ENCODE data around the gene GNLY. TPM values are rescaled to one million over a fixed set of nuclear protein-coding genes. Genes with fewer than 3 reads are reported as not detected.

The GNLY gene
- total and polyA plus RNA-seq, 2 of the 13 experiments (the other 11 are each of a cell fraction or from before 2014, with no cell fraction given) = not detected

DNA sequence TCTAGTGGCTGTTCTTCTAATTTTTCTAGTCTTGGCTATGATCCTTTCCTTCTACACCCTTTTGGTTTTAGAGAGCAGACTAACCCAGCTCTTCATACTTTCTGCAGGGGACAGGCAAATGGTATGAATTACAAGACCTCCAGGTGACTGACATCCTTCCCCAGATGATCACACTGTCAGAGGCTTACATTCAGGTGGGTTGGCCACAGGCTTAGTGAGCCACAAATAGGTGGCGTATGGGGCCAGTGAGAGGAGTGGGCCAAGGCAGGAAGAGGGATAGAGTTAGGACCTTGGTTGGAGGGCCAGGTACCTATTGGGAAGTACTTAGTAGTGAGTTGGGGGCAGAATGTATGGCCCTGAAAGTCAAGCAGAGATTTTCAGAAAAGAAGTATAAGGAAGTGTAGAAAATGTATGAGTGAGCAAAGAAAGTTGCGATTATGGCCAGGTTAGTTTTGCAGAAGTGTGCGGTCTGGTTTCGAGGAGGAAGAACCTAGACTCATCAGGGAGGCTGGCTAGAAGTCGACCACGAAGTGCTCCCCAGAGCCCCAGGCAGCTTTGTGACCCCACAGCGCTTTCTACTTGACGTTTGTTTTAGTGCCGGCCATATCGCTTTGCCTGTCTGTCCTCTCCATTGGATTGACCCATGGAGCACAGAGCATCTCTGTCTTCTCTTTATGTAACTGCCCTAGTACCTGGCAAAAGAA is 46.2 kb upstream of the GNLY start:
- intact Hi-C loops (cut with micrococcal nuclease; ENCODE audit: unreplicated experiment) (no loop called here), in situ Hi-C loops (cut with HindIII; ENCODE audit: extremely low pct_ligation_motif_present, low pct_unique_long_range_greater_than_20kb) (no loop called here)
- ATAC-seq = no peak
- POLR2A ChIA-PET = interaction anchor here (0.6 kb wide), 1 partner anchor 40 kb away, joined by 3 read pairs; no protein-coding TSS in a partner anchor
- no peaks in the 10 kb centered on the region for H4K20me1 ChIP-seq (ENCODE audit: insufficient read depth, low read length)
- no peak for FAIRE-seq
- no peaks in the 10 kb centered on the region for H3K79me2 ChIP-seq (ENCODE audit: insufficient read depth, low read length)
- no peak for DNase-seq (ENCODE audit: low spot score)
- no peaks in the 10 kb centered on the region for H3K4me1 ChIP-seq (ENCODE audit: insufficient read depth, low read length)
- CTCF ChIA-PET (ENCODE audit: low intra/inter-chr PET ratio, low total read pairs) = interaction anchor here (0.8 kb wide), 1 partner anchor 59 kb away, joined by 3 read pairs; no protein-coding TSS in a partner anchor
- no peak overlapping the region for H3K9ac ChIP-seq (ENCODE audit: insufficient read depth, low read depth, low read length)
- no peak overlapping the region for H3K27ac ChIP-seq (ENCODE audit: extremely low read length, insufficient read depth, low read length)
- peaks cover 37 to 89% of the 10 kb centered on the region in 2 experiments for H3K36me3 ChIP-seq (replicated peaks in 1 of 2; ENCODE audit: control insufficient read depth in 1 of 2, insufficient read depth in 2 of 2, low read length in 2 of 2)
- no peak for TF ChIP-seq HOXA9 (CRISPR knock-in tag; IDR thresholded peaks at IDR 0.05; ENCODE audit: borderline replicate concordance)
- H3K27me3 ChIP-seq (ENCODE audit: control insufficient read depth in 1 of 2, insufficient read depth in 2 of 2, low read length in 2 of 2) = no peaks in the 10 kb centered on the region
- H3K4me3 ChIP-seq (replicated peaks in 1 of 3; ENCODE audit: insufficient read depth in 1 of 3, low read depth in 2 of 3, low read length in 3 of 3) = no peak overlapping the region
- no peak overlapping the region for H2AFZ ChIP-seq (ENCODE audit: low read length)
- H3K4me2 ChIP-seq (ENCODE audit: low read depth, low read length) = no peak overlapping the region
- 96% methylated on average over 10 of the region's 10 CpGs for WGBS (ENCODE audit: low lambda C conversion rate)
- H3K9me3 ChIP-seq (ENCODE audit: low read length) = no peaks in the 10 kb centered on the region
- BruUV-seq (replicated peaks) = no TSS peak

DNA sequence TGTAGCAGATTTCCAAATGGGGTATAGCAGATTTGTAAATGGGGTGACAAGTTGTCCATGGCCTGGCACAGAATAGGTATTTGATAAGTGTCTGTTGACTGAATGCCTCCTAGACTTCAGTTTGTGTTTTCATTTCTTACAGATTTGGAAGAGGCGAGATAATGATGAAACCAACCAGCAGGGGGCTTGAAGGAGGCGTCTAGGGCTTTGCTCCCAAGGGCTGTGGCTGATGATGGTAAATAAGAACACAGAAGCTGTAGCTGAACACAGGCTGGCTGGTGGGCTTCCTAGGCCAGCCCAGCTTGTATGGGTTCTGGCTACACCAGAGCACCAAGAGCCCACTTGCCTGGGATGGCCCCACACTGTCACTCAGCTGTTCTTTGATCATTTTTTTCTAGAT is 45.5 kb upstream of the GNLY start:
- BruUV-seq (replicated peaks) = no TSS peak

More for the DNA sequence above, 45.5 kb upstream of the GNLY start:
- Histone ChIP-seq H3K79me2 (ENCODE audit: insufficient read depth, low read length) (no peaks in the 10 kb centered on the region), H3K27ac (ENCODE audit: extremely low read length, insufficient read depth, low read length) (no peak overlapping the region), H3K27me3 (ENCODE audit: control insufficient read depth in 1 of 2, insufficient read depth in 2 of 2, low read length in 2 of 2) (no peaks in the 10 kb centered on the region), H2AFZ (ENCODE audit: low read length) (no peak overlapping the region), H3K9me3 (ENCODE audit: low read length) (no peaks in the 10 kb centered on the region), H3K4me1 (ENCODE audit: insufficient read depth, low read length) (no peaks in the 10 kb centered on the region), H3K4me3 (replicated peaks in 1 of 3; ENCODE audit: insufficient read depth in 1 of 3, low read depth in 2 of 3, low read length in 3 of 3) (no peak overlapping the region), H3K36me3 (replicated peaks in 1 of 2; ENCODE audit: control insufficient read depth in 1 of 2, insufficient read depth in 2 of 2, low read length in 2 of 2) (peaks cover 35 to 86% of the 10 kb centered on the region in 2 experiments), H4K20me1 (ENCODE audit: insufficient read depth, low read length) (no peaks in the 10 kb centered on the region), H3K4me2 (ENCODE audit: low read depth, low read length) (no peak overlapping the region), H3K9ac (ENCODE audit: insufficient read depth, low read depth, low read length) (no peak overlapping the region)
- in situ Hi-C loops (cut with HindIII; ENCODE audit: extremely low pct_ligation_motif_present, low pct_unique_long_range_greater_than_20kb) = no loop called here
- no peak for TF ChIP-seq ZNF598 (CRISPR knock-in tag; IDR thresholded peaks at IDR 0.05; ENCODE audit: borderline replicate concordance)
- TF ChIP-seq, protein P1, sequence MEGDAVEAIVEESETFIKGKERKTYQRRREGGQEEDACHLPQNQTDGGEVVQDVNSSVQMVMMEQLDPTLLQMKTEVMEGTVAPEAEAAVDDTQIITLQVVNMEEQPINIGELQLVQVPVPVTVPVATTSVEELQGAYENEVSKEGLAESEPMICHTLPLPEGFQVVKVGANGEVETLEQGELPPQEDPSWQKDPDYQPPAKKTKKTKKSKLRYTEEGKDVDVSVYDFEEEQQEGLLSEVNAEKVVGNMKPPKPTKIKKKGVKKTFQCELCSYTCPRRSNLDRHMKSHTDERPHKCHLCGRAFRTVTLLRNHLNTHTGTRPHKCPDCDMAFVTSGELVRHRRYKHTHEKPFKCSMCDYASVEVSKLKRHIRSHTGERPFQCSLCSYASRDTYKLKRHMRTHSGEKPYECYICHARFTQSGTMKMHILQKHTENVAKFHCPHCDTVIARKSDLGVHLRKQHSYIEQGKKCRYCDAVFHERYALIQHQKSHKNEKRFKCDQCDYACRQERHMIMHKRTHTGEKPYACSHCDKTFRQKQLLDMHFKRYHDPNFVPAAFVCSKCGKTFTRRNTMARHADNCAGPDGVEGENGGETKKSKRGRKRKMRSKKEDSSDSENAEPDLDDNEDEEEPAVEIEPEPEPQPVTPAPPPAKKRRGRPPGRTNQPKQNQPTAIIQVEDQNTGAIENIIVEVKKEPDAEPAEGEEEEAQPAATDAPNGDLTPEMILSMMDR (CRISPR knock-in tag; IDR thresholded peaks at IDR 0.05) = peak; percentile 35
- no peak for TF ChIP-seq ZNF614 (CRISPR knock-in tag; IDR thresholded peaks at IDR 0.05; ENCODE audit: borderline replicate concordance)
- TF ChIP-seq RARA (CRISPR knock-in tag; IDR thresholded peaks at IDR 0.05) = no peak
- TF ChIP-seq, protein P2, sequence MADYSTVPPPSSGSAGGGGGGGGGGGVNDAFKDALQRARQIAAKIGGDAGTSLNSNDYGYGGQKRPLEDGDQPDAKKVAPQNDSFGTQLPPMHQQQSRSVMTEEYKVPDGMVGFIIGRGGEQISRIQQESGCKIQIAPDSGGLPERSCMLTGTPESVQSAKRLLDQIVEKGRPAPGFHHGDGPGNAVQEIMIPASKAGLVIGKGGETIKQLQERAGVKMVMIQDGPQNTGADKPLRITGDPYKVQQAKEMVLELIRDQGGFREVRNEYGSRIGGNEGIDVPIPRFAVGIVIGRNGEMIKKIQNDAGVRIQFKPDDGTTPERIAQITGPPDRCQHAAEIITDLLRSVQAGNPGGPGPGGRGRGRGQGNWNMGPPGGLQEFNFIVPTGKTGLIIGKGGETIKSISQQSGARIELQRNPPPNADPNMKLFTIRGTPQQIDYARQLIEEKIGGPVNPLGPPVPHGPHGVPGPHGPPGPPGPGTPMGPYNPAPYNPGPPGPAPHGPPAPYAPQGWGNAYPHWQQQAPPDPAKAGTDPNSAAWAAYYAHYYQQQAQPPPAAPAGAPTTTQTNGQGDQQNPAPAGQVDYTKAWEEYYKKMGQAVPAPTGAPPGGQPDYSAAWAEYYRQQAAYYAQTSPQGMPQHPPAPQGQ (CRISPR knock-in tag; IDR thresholded peaks at IDR 0.05; ENCODE audit: borderline replicate concordance) = no peak
- TF ChIP-seq SMAD9 (CRISPR knock-in tag; IDR thresholded peaks at IDR 0.05) = no peak
- DNase-seq (ENCODE audit: low spot score) = no peak
- intact Hi-C loops (cut with micrococcal nuclease; ENCODE audit: unreplicated experiment) = no loop called here
- 90% methylated on average over 2 of the region's 2 CpGs for WGBS (ENCODE audit: low lambda C conversion rate)
- ChIA-PET CTCF (ENCODE audit: low intra/inter-chr PET ratio, low total read pairs) (interaction anchor here (0.8 kb wide), 1 partner anchor 59 kb away, joined by 3 read pairs; no protein-coding TSS in a partner anchor), POLR2A (no interaction called here)
- ATAC-seq = peak; percentile 68
- FAIRE-seq = no peak
